ENCODE results near the gene CRABP1. TPM values are rescaled to one million over a fixed set of nuclear protein-coding genes. Genes with fewer than 3 reads are reported as not detected.

Gene CRABP1
- total RNA-seq, 2 experiments from 2014 or later: not detected

GRCh38 chr15:78350058-78350457 lies 9.9 kb downstream of the CRABP1 start:
- no peak overlapping the region for H3K27ac ChIP-seq (ENCODE audit: low read depth, low read length, poor library complexity, severe bottlenecking)
- no peak overlapping the region for H3K4me3 ChIP-seq (ENCODE audit: low read depth, low read length, poor library complexity, severe bottlenecking)
- H3K9me3 ChIP-seq (ENCODE audit: low read length): no peaks in the 10 kb centered on the region
- H3K79me2 ChIP-seq (ENCODE audit: insufficient read depth, low read depth, low read length): no peaks in the 10 kb centered on the region
- no peak overlapping the region for H2AFZ ChIP-seq (ENCODE audit: low read length)
- TF ChIP-seq EZH2phosphoT487 (IDR thresholded peaks at IDR 0.05; ENCODE audit: borderline replicate concordance, low read depth, low read length): no peak
- TF ChIP-seq CTCF (conservative IDR thresholded peaks at IDR 0.05; ENCODE audit: low read length): no peak
- no peak overlapping the region for H3K4me2 ChIP-seq (ENCODE audit: low read length)
- no TSS peak for BruUV-seq (replicated peaks)
- ChIA-PET CTCF (ENCODE audit: unreplicated experiment) (no interaction called here), POLR2A (no interaction called here)
- H3K9me2 ChIP-seq (ENCODE audit: insufficient read depth, low read length): no peaks in the 10 kb centered on the region
- no peaks in the 10 kb centered on the region for H3K4me1 ChIP-seq (ENCODE audit: insufficient read depth, low read length, poor library complexity, severe bottlenecking)
- H4K20me1 ChIP-seq (ENCODE audit: insufficient read depth, low read length): no peaks in the 10 kb centered on the region
- DNase-seq (ENCODE audit: low spot score): no peak
- no peaks in the 10 kb centered on the region for H3K36me3 ChIP-seq (ENCODE audit: insufficient read depth, low read length)
- intact Hi-C loops (cut with micrococcal nuclease; ENCODE audit: unreplicated experiment): no loop called here

DNA sequence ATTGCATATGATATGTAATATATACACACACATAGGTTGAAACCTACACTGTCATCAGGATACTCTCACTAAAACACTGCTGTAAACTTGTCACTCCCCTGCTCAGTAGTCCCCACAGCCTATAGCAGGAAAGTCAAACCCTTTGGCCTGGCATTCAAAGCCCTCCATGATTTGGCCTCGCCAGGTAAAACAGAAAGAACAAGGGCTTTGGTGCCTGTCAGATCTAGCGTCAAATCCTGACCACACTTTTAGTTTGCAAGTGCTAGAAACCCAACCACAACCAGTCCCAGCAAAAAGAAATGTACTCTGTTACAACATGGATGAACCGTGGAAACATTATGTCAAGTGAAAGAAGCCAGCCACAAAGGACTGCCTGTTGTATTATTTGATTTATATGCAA lies 11.4 kb downstream of the CRABP1 start:
- Histone ChIP-seq H3K36me3 (ENCODE audit: insufficient read depth, low read length) (no peaks in the 10 kb centered on the region), H3K9me2 (ENCODE audit: insufficient read depth, low read length) (no peaks in the 10 kb centered on the region), H3K9me3 (ENCODE audit: low read length) (no peaks in the 10 kb centered on the region), H3K4me1 (ENCODE audit: insufficient read depth, low read length, poor library complexity, severe bottlenecking) (no peaks in the 10 kb centered on the region), H2AFZ (ENCODE audit: low read length) (no peak overlapping the region), H4K20me1 (ENCODE audit: insufficient read depth, low read length) (no peaks in the 10 kb centered on the region), H3K79me2 (ENCODE audit: insufficient read depth, low read depth, low read length) (no peaks in the 10 kb centered on the region), H3K4me3 (ENCODE audit: low read depth, low read length, poor library complexity, severe bottlenecking) (no peak overlapping the region), H3K27ac (ENCODE audit: low read depth, low read length, poor library complexity, severe bottlenecking) (no peak overlapping the region), H3K4me2 (ENCODE audit: low read length) (no peak overlapping the region)
- ChIA-PET CTCF (ENCODE audit: unreplicated experiment) (no interaction called here), POLR2A (no interaction called here)
- DNase-seq (ENCODE audit: low spot score): no peak
- intact Hi-C loops (cut with micrococcal nuclease; ENCODE audit: unreplicated experiment): no loop called here
- TF ChIP-seq EZH2phosphoT487 (IDR thresholded peaks at IDR 0.05; ENCODE audit: borderline replicate concordance, low read depth, low read length): no peak
- no peak for TF ChIP-seq CTCF (conservative IDR thresholded peaks at IDR 0.05; ENCODE audit: low read length)
- BruUV-seq (replicated peaks): no TSS peak

GRCh38 chr15:78353093-78353492 lies 12.9 kb downstream of the CRABP1 start:
- intact Hi-C loops (cut with micrococcal nuclease; ENCODE audit: unreplicated experiment): no loop called here
- H3K36me3 ChIP-seq (ENCODE audit: insufficient read depth, low read length): no peaks in the 10 kb centered on the region
- CTCF ChIA-PET (ENCODE audit: unreplicated experiment): no interaction called here
- H4K20me1 ChIP-seq (ENCODE audit: insufficient read depth, low read length): no peaks in the 10 kb centered on the region
- no peaks in the 10 kb centered on the region for H3K4me1 ChIP-seq (ENCODE audit: insufficient read depth, low read length, poor library complexity, severe bottlenecking)
- no peaks in the 10 kb centered on the region for H3K79me2 ChIP-seq (ENCODE audit: insufficient read depth, low read depth, low read length)
- no peak overlapping the region for H3K4me3 ChIP-seq (ENCODE audit: low read depth, low read length, poor library complexity, severe bottlenecking)
- POLR2A ChIA-PET: interaction anchor here (0.6 to 0.7 kb wide), 2 partner anchors 9 to 56 kb away, joined by 3 to 5 read pairs; no protein-coding TSS in a partner anchor
- H3K9me2 ChIP-seq (ENCODE audit: insufficient read depth, low read length): no peaks in the 10 kb centered on the region
- H3K27ac ChIP-seq (ENCODE audit: low read depth, low read length, poor library complexity, severe bottlenecking): no peak overlapping the region
- H3K9me3 ChIP-seq (ENCODE audit: low read length): no peaks in the 10 kb centered on the region
- no TSS peak for BruUV-seq (replicated peaks)
- TF ChIP-seq EZH2phosphoT487 (IDR thresholded peaks at IDR 0.05; ENCODE audit: borderline replicate concordance, low read depth, low read length) (no peak), CTCF (conservative IDR thresholded peaks at IDR 0.05; ENCODE audit: low read length) (no peak)
- peak overlapping the region; percentile 67; the same call in 1 of the 2 replicates for H2AFZ ChIP-seq (ENCODE audit: low read length)
- no peak overlapping the region for H3K4me2 ChIP-seq (ENCODE audit: low read length)
- peak; percentile 31 for DNase-seq (ENCODE audit: low spot score)

Measured in OCI-LY7 (cell line).